Measurements from ENCODE around the gene ATP2B2. TPM values are rescaled to one million over a fixed set of nuclear protein-coding genes. Genes with fewer than 3 reads are reported as not detected.

The ATP2B2 gene
- polyA plus RNA-seq, 2 of the 4 experiments (the other 2 are of a cell fraction): 0.03 to 0.04 TPM

DNA sequence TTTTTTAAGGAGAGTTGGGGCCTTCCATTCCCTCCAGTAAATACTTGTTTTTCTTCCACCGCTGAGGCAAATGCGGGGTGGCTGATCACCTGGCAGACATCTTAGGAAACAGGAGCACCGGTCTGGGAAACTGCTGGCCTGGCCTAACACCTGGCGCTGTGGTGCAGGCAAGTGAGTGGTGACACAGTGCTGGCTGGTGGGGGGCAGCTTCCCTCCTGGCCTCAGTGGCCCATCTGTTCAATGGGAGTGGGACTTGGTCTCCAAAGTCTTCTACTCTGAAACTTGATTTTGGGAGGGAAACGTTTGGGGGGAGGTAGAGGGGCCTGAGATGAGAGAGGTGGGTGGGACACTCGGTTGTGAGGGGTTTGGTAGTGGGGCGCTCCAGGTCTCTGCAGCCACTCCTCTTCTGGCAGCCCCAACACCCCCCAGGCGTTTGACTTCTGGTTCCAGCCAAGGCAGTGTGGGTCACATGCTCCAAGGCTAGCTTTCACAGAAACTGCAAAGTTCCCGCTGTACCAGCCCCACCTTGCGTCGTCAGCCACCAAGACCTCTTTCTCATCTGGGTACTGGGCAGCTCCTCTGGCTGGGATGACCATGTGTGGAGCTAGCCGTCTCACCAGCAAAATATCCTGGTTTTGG is 217.3 kb downstream of the ATP2B2 start (continued):
- TF ChIP-seq CHD2 (IDR thresholded peaks at IDR 0.05; ENCODE audit: low read length, partially characterized antibody) (no peak), POLR2A (IDR thresholded peaks at IDR 0.05; ENCODE audit: low read length) (no peak), EHMT2 (IDR thresholded peaks at IDR 0.05; ENCODE audit: low read depth) (no peak), HEYL (CRISPR knock-in tag; IDR thresholded peaks at IDR 0.05) (no peak), RNF2 (IDR thresholded peaks at IDR 0.05; ENCODE audit: borderline replicate concordance, low read depth) (no peak), EHF (CRISPR knock-in tag; IDR thresholded peaks at IDR 0.05) (no peak)
- TF ChIP-seq, protein P1, sequence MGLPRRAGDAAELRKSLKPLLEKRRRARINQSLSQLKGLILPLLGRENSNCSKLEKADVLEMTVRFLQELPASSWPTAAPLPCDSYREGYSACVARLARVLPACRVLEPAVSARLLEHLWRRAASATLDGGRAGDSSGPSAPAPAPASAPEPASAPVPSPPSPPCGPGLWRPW (IDR thresholded peaks at IDR 0.05): no peak
- TF ChIP-seq, protein P2, sequence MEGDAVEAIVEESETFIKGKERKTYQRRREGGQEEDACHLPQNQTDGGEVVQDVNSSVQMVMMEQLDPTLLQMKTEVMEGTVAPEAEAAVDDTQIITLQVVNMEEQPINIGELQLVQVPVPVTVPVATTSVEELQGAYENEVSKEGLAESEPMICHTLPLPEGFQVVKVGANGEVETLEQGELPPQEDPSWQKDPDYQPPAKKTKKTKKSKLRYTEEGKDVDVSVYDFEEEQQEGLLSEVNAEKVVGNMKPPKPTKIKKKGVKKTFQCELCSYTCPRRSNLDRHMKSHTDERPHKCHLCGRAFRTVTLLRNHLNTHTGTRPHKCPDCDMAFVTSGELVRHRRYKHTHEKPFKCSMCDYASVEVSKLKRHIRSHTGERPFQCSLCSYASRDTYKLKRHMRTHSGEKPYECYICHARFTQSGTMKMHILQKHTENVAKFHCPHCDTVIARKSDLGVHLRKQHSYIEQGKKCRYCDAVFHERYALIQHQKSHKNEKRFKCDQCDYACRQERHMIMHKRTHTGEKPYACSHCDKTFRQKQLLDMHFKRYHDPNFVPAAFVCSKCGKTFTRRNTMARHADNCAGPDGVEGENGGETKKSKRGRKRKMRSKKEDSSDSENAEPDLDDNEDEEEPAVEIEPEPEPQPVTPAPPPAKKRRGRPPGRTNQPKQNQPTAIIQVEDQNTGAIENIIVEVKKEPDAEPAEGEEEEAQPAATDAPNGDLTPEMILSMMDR (IDR thresholded peaks at IDR 0.05): no peak

DNA sequence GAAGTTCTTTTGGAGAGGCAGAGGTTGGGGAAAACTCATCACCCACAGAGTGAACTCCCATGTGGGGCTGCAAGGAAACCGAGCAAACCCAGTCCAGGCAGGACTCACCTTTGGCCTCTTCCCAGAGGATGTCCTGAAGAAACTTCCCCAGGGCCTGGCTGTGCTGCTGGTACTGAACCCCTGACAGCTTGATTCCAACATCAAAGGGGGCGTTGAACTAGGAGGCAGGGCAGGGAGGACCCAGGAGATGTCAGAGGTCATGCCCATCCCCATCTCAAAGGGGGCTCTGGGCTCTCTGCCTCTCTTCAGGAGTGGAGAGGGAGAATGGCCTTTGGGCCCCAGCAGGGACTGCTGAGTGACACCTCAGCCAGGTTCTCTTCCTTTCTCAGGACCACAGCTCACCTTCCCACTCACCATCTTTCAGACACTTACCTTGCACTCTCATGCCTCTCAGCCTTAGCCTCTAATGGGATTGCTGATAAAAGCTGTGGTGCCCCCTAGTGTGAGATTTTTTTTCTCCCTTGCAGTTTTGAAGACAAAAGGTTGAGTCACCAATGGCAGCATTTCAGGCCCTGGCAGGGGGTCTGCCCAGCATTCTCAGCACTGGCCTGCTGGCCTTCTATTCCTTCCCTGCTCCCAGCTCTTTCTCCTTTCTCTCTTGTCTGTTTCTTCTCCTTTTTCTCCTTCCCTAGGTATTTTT is 218.6 kb downstream of the ATP2B2 start:
- Histone ChIP-seq H3K27ac (peak overlapping the region in 1 of 2 experiments; percentile 27; a peak in 1 of 6 replicates), H3K4me3 (no peak overlapping the region), H3K4me1 (no peaks in the 10 kb centered on the region), H3K9me3 (no peaks in the 10 kb centered on the region), H3K4me2 (no peak overlapping the region)
- FAIRE-seq (no peak), ATAC-seq (peak; percentile 76 to 80), DNase-seq (ENCODE audit: low read depth in 1 of 2, low spot score in 1 of 2) (peak; percentile 72 to 78)
- TF ChIP-seq EP300 (IDR thresholded peaks at IDR 0.05) (no peak), CEBPB (IDR thresholded peaks at IDR 0.05) (no peak), EHF (CRISPR knock-in tag; IDR thresholded peaks at IDR 0.05) (no peak), HEYL (CRISPR knock-in tag; IDR thresholded peaks at IDR 0.05) (no peak), HOXB5 (CRISPR knock-in tag; IDR thresholded peaks at IDR 0.05) (no peak), TP53 (CRISPR knock-in tag; IDR thresholded peaks at IDR 0.05) (no peak), SREBF2 (IDR thresholded peaks at IDR 0.05) (no peak), SMC3 (IDR thresholded peaks at IDR 0.05) (peak; percentile 52), PHF8 (IDR thresholded peaks at IDR 0.05; ENCODE audit: borderline replicate concordance, low read depth) (no peak), KDM1A (IDR thresholded peaks at IDR 0.05; ENCODE audit: low read depth) (no peak), RAD21 (conservative IDR thresholded peaks at IDR 0.05 in 1 of 2, IDR thresholded peaks at IDR 0.05 in 1 of 2) (peak; percentile 68 to 69), FOSL2 (IDR thresholded peaks at IDR 0.05) (no peak), FOSL2 (CRISPR knock-in tag; IDR thresholded peaks at IDR 0.05) (peak; percentile 67), TFCP2L1 (CRISPR knock-in tag; IDR thresholded peaks at IDR 0.05) (no peak), CBX2 (IDR thresholded peaks at IDR 0.05; ENCODE audit: borderline replicate concordance, low read depth) (no peak), HOXB13 (CRISPR knock-in tag; IDR thresholded peaks at IDR 0.05; ENCODE audit: low read depth) (no peak)
- TF ChIP-seq, protein P3, sequence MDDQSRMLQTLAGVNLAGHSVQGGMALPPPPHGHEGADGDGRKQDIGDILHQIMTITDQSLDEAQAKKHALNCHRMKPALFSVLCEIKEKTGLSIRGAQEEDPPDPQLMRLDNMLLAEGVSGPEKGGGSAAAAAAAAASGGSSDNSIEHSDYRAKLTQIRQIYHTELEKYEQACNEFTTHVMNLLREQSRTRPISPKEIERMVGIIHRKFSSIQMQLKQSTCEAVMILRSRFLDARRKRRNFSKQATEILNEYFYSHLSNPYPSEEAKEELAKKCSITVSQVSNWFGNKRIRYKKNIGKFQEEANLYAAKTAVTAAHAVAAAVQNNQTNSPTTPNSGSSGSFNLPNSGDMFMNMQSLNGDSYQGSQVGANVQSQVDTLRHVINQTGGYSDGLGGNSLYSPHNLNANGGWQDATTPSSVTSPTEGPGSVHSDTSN (IDR thresholded peaks at IDR 0.05): no peak
- TF ChIP-seq, protein P2 (IDR thresholded peaks at IDR 0.05): peak; percentile 64
- TF ChIP-seq, protein P4, sequence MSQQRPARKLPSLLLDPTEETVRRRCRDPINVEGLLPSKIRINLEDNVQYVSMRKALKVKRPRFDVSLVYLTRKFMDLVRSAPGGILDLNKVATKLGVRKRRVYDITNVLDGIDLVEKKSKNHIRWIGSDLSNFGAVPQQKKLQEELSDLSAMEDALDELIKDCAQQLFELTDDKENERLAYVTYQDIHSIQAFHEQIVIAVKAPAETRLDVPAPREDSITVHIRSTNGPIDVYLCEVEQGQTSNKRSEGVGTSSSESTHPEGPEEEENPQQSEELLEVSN (IDR thresholded peaks at IDR 0.05; ENCODE audit: borderline replicate concordance, low read depth): no peak
- WGBS (ENCODE audit: missing lambda C conversion rate): 68% methylated on average over 2 of the region's 2 CpGs
- ChIA-PET CTCF (interaction anchor here (0.6 to 2.7 kb wide), 30 partner anchors 10 to 496 kb away, joined by 3 to 25 read pairs (median 4); partner anchors contain the start of genes BRK1, CRELD1 and EMC3), POLR2A (interaction anchor here (1.0 kb wide), 1 partner anchor 34 kb away, joined by 3 read pairs; the partner anchor contains the start of gene SEC13)
